Right renal cortex interstitium (tissue), 3 donors: ENCODE data around the gene TXNRD1. TPM values are rescaled to one million over a fixed set of nuclear protein-coding genes. Genes with fewer than 3 reads are reported as not detected.
"Not testable (repeated sequence)": the region's sequence is repeated elsewhere in the genome, so short reads cannot be mapped to it uniquely, and the experiment has no call there.

Experiments used
- DNase-seq, 3 donors: peaks; one replicate each; pipeline ENCODE4 v3.0.0-alpha.2; 2013; ENCODE audit warnings: low read depth in 3 of 3, low spot score in 2 of 3
- polyA plus RNA-seq, 3 donors: library from polyadenylated mRNA; unstranded; fragments of 120-200 nt; gene quantifications; one replicate each; pipeline ENCODE4 v1.2.1, GENCODE V29; 2013; ENCODE audit not compliant: insufficient read length in 3 of 3

The TXNRD1 gene
- polyA plus RNA-seq, 3 donors = 70.1 to 72.2 (median 71.8) TPM

DNA sequence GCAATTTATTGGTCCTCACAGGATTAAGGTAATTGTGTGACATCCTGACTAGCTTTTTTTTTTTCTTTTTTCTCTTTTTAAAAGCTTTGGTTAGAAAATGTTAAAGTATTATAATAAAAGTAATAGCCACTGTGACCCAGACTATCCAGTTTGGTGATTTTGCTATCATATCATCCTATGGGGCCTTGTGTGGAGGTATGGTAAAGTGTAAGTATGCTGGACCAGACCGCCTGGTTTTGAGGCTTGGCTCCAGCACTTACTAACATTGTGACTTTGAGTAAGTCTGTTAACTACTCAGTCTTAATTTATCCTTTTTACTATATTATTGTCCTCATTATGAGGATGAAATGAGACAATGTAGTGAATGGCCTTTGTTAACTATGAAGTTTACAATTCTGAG is 103.4 kb downstream of the TXNRD1 start:
- no peak for DNase-seq

DNA sequence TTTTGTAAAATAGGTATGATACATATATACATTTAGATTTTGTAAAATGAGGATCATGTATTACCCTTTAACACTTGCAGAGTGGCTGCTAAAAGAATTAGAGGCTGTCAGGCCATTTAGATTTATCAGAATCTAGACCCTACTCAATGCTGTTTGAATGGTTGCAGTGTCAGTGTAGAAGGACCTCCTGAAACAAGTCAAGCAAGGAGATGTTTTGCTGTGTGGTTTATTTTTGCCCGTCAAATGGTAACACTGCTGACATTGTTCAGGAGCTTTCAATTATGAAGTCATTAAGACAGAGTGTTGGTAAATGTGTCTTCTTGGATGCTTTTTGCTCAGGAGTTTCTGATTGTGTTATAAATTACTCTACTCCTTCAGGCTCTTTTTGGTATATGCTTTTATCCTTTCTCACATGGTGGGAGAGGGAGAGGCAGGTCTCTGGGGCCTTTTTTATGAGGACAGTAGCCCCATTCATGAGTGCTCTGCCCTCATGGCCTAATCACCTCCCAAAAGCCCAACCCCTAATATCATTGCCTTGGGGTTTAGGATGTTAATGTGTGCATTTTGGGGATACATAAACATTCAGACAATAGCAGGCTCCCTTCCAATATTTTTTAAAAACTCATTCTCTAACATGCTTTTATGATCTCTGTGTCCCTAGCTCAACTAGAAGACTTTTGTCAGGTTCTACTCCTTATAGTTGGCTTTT is 104.5 kb downstream of the TXNRD1 start:
- no peak for DNase-seq

DNA sequence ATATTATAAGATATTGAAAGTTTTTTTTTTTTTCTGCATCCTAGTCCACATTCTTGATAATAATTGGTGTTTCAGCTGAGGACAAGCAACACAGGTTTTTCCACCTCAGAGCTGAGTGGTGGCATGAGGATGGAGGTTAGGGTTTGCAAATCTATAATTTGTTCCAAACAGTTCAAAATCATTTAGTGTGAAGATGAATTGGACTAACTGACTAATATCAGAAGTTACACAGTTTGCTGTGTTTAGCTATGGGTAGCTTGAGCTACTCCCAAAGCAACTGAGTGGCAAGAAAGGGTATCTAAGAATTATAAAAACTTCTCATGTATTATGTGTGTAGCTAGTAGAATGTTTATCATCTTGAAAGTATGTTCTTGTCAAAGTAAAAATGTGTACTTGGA is 105.0 kb downstream of the TXNRD1 start:
- DNase-seq = no peak

DNA sequence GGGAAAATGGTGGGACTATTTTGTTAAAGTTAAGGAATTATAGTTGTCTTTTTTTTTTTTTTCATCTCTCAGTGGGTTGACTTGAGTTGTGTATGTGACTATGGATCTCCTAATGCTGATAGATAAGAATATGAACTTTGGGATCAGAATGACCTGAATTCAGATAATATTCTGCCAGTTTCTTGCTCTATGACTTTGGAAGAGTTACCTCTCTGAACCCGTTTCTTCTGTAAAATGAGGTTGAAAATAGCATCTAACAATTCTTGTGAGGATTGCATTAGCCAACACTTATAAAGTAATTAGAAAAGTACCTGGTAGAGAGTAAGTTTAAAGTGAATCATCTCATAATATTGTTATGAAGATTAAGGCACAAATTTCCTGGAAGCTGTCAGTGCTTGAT is 106.4 kb downstream of the TXNRD1 start:
- DNase-seq = no peak

DNA sequence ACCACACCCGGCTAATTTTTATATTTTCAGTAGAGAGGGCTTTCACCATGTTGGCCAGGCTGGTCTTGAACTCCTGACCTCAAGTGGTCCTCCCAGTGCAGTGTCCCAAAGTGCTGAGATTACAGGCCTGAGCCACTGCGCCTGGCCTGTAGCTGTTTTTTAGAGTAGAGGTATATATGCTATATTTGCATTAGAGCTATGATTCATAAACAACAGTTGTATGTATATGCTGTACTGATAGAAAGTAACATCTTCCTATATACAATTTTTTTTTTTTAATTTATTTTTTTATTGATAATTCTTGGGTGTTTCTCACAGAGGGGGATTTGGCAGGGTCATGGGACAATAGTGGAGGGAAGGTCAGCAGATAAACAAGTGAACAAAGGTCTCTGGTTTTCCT is 107.0 kb downstream of the TXNRD1 start:
- DNase-seq = not testable (repeated sequence)

DNA sequence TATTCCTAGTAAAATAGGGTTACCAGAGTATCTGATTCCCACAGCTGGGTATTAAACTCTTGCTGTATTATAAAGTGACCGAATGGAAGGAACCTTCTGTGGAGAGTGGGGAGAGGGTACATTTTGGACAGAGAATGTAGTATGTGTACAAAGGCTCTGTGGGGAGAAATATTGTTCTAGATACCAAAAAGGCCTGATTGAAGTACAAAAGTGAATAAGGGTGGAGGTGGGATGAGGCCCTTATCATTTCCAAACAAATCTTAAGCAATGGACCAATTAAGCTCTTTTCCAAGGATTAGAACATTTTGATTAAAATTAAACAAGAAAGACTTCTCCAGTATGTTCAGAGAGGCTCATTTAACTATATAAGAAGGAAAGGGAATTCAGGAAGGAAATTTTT is 108.3 kb downstream of the TXNRD1 start:
- no peak for DNase-seq

DNA sequence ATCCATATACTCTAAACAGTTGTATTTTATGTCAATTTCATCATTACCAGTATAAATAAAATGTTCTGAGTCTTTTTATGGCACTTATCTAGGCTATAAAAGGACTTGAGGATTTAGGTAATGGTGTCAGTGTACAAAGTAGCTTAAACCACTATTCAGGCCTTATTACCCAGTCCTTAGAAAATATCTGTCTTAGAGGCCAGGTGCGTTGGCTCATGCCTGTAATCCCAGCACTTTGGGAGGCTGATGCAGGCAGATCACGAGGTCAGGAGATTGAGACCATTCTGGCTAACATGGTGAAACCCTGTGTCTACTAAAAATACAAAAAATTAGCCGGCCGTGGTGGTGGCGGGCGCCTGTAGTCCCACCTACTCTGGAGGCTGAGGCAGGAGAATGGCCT is 112.7 kb downstream of the TXNRD1 start:
- DNase-seq = not testable (repeated sequence)

DNA sequence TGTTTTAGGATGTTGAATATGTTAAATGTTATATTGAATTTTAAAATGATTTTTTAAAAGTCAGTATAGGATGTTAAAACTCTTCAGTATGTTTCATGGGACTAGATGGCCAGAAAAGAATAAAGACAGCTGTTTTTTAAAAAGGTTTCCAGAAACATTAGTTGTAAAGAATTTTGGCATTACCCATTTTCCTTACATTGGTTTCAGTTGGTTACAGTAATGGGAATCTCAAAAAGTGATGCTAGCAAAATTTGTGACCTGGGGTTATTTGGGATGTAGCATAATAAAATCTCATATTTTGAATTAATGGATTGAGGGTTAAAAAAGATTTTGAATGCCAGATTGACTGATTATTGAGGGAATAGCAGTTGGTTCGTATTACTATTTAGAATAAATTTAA is 113.2 kb downstream of the TXNRD1 start:
- DNase-seq = no peak

DNA sequence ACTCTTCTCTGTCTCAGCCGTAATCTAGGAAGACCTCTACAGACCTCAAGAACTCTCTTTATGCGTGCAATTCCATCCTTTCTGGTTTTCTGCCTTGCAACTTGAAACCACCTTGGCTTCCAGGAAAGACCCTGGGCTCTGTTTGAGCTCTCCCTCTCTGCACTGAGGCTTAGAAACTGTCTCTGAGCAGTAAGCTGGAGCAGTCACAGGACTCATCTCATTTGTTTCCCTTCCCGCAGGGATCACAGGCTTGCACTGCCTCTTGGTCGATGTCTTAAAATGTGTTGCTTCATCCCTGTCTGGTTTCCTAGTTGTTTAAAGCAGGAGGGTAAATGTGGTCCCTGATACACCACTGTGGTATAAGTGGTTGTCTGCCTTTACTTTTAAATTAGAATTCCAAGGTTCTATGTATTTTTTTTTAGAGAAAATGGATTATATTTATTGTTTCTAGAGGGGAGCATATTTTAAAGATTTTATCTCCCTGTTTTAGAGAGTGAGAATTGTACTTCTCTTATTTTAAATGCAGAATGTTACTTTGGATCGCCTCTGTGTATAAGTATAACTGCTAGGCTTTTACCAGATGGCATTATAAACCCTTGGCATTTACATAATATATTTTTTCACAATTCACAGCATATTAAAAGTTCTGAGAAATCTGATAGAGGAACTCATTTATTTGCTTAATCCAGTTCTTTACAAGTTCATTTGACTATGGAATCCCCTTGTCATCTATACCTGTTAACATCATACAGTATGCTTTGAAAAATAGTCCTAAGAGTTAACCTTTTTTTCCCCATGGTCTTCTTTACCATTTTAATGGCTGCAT is 114.3 kb downstream of the TXNRD1 start:
- DNase-seq = no peak

DNA sequence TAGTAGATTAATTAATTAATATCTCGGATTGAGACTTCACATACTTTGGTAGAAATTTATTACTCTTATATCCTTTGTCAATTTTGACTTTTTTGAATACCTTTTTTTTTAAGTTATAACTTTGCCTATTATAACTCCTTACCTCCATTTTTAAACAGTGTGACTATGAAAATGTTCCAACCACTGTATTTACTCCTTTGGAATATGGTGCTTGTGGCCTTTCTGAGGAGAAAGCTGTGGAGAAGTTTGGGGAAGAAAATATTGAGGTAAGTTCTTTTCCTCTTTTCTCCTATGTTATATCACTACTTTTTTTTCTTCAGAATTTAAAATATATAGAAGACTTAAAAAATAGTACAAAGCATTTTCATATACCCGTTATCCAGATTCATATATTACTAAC is 115.8 kb downstream of the TXNRD1 start:
- DNase-seq = no peak

DNA sequence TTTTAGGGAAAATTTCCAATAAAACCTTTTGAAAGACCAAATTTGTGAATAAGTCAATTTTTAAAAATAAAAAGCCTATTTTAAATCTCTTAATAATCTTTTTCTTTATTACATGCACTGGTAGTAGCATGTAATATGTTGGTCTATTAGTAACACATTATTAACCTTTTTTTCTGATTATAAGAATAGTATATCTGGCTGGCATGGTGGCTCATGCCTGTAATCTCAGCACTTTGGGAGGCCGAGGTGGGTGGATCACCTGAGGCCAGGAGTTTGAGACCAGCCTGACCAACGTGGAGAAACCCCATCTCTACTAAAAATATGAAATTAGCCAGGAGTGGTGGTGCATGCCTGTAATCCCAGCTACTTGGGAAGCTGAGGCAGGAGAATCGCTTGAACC is 116.7 kb downstream of the TXNRD1 start:
- not testable (repeated sequence) for DNase-seq

DNA sequence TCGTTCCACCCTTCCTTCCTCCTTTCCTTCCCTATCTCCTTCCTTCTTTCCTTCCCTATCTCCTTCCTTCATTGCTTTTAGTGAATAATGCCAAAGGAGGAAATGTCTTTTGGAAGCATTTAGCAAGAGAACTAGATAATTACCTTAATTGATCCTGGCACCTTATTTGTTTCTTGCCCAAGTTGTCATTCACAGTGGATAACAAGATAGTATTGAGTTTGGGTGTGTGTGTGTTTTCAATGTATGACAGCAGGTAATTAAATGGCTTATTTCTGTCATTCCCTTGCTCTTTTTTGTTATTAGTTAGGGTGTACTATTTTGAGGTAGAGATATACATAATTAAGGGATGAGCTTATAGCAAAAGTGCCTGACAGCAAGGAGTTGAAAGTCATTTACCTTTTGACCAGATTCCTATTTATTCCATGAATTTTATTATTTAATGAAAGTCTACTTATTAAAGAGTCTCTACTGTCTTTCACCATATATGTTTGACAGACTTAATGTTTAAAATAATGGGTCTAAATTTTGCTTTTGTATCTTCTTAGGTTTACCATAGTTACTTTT is 118.2 kb downstream of the TXNRD1 start:
- no peak for DNase-seq

DNA sequence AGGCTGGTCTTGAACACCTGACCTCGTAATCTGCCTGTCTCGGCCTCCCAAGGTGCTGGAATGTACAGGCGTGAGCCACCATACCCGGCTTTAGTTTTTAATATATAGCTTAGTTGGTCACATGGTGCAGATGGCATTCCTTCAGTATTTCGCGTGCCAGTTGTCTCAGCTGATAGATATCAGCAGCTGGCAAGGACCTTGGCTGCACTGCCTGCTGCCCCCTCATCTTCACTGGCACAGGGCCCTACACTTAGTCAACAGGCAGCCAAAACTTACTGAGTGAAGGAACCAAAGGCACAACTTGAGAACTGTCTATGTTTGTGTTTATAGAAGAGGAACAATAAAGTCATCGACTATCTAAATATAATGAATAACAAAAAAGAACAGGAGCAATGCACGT is 119.0 kb downstream of the TXNRD1 start:
- DNase-seq = no peak

DNA sequence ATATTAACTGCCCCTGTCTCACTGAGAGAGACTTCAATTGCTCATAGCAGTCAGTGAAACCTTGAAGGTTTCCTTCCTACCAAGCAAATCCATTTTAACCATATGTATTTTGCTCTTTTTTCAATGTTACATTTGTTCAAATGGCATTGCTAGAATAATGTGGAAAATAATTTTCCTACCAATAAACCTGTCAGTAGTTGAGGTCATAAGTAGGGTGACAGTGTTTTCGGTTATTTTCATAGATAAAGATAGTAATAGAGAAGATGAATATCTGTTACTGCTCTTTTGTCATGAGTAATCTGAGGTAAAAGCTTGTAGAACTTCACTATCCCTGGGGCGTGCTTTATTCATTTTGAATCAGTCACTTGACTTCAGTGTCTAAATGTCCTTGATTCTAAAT is 120.5 kb downstream of the TXNRD1 start:
- no peak for DNase-seq

DNA sequence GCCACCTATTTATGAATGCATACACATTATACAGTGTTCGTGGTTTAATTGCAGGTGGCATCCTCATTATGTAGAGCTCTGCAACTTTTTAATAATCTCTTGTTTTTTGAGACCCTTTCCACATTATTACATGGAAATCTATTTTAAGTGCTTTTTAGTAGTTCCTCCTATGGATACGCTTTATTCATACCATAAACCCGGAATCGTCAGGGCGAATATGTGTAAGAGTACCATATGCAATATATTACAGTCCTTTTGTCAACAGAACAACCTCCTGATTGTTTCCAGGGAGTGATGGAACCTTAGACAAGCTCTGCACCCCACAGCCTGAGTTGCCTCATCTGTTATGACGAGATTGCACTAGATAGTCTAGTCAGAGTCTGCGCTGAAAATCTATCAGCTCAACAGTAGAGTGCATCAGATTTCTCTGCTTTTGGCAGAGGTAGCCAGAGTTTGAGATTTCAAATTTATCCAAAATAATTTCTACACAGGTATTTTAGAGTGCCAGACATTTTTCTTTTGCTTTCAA is 121.5 kb downstream of the TXNRD1 start:
- DNase-seq = no peak

DNA sequence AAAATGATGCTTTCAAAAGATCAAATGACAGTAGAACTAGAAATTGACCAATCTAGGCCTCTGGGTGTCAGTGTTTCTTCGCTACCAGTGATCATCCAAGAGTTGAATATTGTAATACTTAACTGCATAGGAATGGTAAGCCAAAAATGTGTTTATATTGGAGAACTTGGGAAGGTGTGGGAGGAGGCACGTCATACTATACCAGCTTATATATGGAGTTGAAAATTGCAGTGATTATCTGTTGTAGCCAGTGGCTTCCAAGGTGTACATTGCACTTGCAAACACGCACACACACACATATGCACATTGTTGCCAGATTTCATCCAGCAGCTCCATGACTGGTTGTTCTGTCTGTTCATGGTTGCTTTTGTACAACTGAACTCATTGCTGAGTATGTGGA is 124.1 kb downstream of the TXNRD1 start:
- no peak for DNase-seq

DNA sequence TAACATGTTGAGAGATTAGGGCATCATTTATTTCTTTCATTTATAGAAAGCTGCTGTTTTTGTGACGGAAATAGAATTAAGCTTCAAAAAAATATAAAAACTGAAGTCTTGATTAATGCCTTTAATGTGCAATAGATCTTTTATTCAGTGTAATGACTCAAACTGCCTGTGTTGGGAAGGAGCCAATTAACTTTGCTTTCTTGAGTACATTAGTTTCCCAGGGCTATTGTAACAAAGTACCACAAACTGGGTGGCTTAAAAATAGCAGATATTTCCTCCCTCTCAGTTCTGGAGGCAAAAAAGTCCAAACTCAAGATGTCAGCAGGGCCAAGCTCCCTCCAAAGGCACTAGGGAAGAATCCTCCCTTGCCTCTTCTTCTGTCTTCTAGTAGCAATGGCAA is 124.6 kb downstream of the TXNRD1 start:
- DNase-seq = no peak

DNA sequence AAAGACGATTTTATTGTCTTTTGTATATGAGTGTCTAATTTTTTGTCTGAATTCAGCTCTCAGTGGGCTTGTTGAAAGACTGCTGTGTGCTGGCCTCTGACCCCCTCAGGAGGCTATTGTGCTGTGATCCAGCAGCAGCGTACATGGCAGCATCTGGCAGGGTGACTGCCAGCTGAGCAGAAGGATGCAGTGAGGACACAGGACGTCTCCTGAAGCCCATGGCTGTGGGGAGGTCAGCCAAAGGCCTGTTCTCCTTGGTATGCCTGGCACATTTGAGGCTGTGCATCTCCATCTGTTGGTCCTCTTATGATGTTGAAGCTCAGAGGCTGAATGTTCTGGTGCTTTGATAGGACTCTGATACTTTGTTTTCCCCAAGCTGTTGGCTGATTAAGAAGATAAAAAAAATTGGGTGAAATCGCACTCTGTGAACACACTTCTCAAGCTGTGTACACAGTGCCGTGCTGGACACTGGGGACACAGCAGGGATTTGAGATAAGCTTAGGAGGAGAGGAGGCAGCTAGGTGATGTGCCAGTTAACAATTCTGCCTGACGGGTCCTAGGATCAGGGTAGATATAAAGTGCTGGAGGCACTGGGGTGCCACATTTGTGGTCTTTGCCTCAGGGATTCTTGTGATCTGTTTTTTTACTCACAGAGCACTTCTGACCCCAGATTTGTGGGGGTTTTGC is 125.5 kb downstream of the TXNRD1 start:
- no peak for DNase-seq

DNA sequence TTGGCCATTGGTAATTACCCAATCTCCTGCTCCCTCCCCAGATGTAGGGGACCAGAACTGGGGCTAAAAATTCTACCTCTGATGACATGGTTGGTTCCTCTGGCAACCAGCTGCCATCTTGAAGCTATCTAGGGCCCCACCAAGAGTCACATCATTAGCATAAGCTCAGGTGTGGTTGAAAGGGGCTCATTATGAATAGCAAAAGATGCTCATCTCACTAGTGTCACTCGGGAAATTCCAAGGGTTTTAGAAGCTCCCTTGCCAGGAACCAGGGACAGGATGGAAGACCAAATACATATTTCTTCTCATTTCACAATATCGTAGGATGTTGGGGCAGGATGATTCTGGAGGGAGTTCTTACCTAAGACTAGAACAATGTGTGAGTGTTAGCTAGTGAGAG is 126.6 kb downstream of the TXNRD1 start:
- DNase-seq = no peak

DNA sequence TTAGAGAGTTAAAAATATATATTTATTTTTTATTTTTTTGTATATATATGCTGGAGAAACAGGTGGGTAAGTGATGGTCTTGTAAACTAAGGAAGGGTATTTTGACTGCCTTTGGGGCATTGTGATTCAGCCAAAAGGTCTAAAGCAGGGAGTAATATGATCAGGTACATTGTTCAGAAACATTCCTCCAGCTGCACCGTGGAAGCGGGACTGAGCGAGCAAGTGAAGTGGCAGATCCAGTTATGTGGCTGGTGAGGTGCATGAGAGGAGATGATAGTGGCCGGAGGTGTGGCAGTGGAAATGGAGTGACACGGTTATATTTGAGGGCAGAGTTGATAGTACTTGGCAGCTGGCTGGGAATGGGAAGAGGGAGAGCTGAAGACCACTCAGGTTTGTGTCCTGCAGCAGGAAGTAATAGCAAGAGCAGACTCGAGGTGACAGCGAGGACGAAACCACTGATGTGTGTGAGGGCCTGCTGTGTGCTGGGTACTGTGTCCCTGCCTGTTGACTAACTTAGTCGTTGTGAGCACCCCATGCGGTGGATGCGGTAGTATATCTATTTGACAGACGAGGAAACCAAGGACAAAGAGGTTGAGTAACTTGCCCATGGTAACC is 127.2 kb downstream of the TXNRD1 start:
- DNase-seq = no peak

DNA sequence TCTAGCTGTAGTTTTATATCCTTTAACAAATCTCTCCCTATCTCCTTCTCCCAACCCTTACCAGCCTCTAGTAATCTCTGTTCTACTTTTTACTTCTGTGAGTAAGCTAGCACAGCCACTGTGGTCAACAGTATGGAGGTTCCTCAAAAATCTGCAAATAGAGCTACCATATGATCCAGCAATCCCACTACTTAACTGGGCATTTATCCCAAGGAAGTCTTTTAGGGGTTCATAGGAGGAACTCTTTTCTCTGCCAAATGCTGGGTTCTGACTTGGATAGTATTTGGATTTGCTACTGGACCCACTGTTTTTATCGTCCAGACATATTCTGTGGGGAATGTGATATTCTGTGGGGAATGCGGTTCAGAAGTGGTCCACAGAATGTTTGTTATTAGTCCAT is 129.1 kb downstream of the TXNRD1 start:
- DNase-seq = no peak
